H1 (cell line): ENCODE results near the gene UBE2O. TPM values are rescaled to one million over a fixed set of nuclear protein-coding genes. Genes with fewer than 3 reads are reported as not detected.

ENCODE experiments used
- CTCF ChIA-PET: fragments of 300-600 bp; sonication (Branson Sonifier 250); formaldehyde crosslinking; loops from one replicate; lab custom pipeline; 2021; ENCODE audit not compliant: partially characterized antibody; lab: Charles Lee
- POLR2A ChIA-PET: fragments of 300-600 bp; sonication (Branson Sonifier 250); formaldehyde crosslinking; loops from one replicate; lab custom pipeline; 2021; ENCODE audit warnings: inconsistent platforms; ENCODE audit not compliant: partially characterized antibody; lab: Charles Lee
- DNase-seq, 2 experiments: peaks; one replicate each; pipeline versions ENCODE4 v3.0.0 to v3.0.0-alpha.2; 2010 to 2022; ENCODE audit warnings: low spot score in 2 of 2, low read depth in 1 of 2, mixed read lengths in 1 of 2
- FAIRE-seq: peaks from 2 replicates; lab custom pipeline; 2011; peaks lifted over from hg19 to GRCh38; lab: Jason Lieb, UNC
- H2AFZ ChIP-seq: 2 replicates; pipeline ENCODE4 v1.8.1; 2012; ENCODE audit warnings: low read length, inconsistent platforms
- H2AK5ac ChIP-seq: 2 replicates; pipeline ENCODE4 v1.6.1; 2013; ENCODE audit warnings: low read depth, low read length
- H2BK120ac ChIP-seq: replicated peaks from 2 replicates; pipeline ENCODE3; 2013; ENCODE audit warnings: low read depth, low read length, inconsistent platforms
- H2BK12ac ChIP-seq: 2 replicates; pipeline ENCODE4 v1.6.1; 2013; ENCODE audit warnings: low read depth, low read length
- H2BK15ac ChIP-seq: 2 replicates; pipeline ENCODE4 v1.6.1; 2013; ENCODE audit warnings: low read length
- H2BK20ac ChIP-seq: 2 replicates; pipeline ENCODE4 v1.6.1; 2013; ENCODE audit warnings: low read length
- H2BK5ac ChIP-seq: 2 replicates; pipeline ENCODE4 v1.6.1; 2013; ENCODE audit warnings: low read depth, low read length
- H3K14ac ChIP-seq: 2 replicates; pipeline ENCODE4 v1.6.1; 2013; ENCODE audit warnings: inconsistent platforms; ENCODE audit not compliant: insufficient read length
- H3K18ac ChIP-seq: 2 replicates; pipeline ENCODE4 v1.6.1; 2013; ENCODE audit warnings: low read length; ENCODE audit errors: extremely low read depth
- H3K23ac ChIP-seq: 2 replicates; pipeline ENCODE4 v1.6.1; 2013; ENCODE audit warnings: inconsistent platforms; ENCODE audit not compliant: insufficient read length
- H3K23me2 ChIP-seq: 2 replicates; pipeline ENCODE4 v1.6.1; 2013; ENCODE audit warnings: low read depth, low read length
- H3K27ac ChIP-seq: 2 replicates; pipeline ENCODE4 v1.6.1; 2011; ENCODE audit warnings: low read depth, low read length, inconsistent platforms
- H3K27me3 ChIP-seq, 4 experiments: replicated peaks in 1 of 4; 1 replicate in 1 of 4; 2 replicates in 3 of 4; pipeline versions ENCODE4 v1.6.1 to v1.8.1; 2011 to 2013; ENCODE audit warnings: low read length in 3 of 4, mild to moderate bottlenecking in 3 of 4, inconsistent platforms in 2 of 4, mixed read lengths in 2 of 4, moderate library complexity in 1 of 4; ENCODE audit not compliant: control insufficient read depth in 3 of 4, insufficient read depth in 3 of 4; ENCODE audit errors: extremely low read depth in 1 of 4
- H3K36me3 ChIP-seq, 4 experiments: 2 replicates each; pipeline versions ENCODE4 v1.6.1 to v1.8.1; 2011 to 2013; ENCODE audit warnings: mild to moderate bottlenecking in 4 of 4, low read length in 3 of 4, moderate library complexity in 2 of 4, control low read depth in 1 of 4, inconsistent platforms in 1 of 4; ENCODE audit not compliant: insufficient read depth in 4 of 4, control insufficient read depth in 2 of 4
- H3K4ac ChIP-seq: replicated peaks from 2 replicates; pipeline ENCODE3; 2013; ENCODE audit warnings: low read length, low read depth, mixed read lengths, inconsistent platforms; ENCODE audit not compliant: insufficient read length
- H3K4me1 ChIP-seq, 4 experiments: replicated peaks in 1 of 4; 1 replicate in 1 of 4; 2 replicates in 3 of 4; pipeline versions ENCODE4 v1.6.1 to v1.8.1; 2011 to 2013; ENCODE audit warnings: low read length in 3 of 4, inconsistent platforms in 2 of 4, mixed read lengths in 1 of 4; ENCODE audit not compliant: insufficient read depth in 4 of 4, control insufficient read depth in 3 of 4
- H3K4me2 ChIP-seq, 2 experiments: 2 replicates each; pipeline versions ENCODE4 v1.6.1 to v1.8.1; 2011 to 2013; ENCODE audit warnings: low read depth in 2 of 2, low read length in 2 of 2, control low read depth in 1 of 2, inconsistent platforms in 1 of 2, mild to moderate bottlenecking in 1 of 2; ENCODE audit not compliant: insufficient read depth in 1 of 2
- H3K4me3 ChIP-seq, 4 experiments: fragments of 200-600, 300-600 bp in 1 of 4; sonication (generic), shearing (Covaris generic), sonication (Bioruptor Twin) in 1 of 4; 2 replicates each; pipeline versions ENCODE4 v1.5.1 to v1.8.1; 2011 to 2016; ENCODE audit warnings: low read length in 4 of 4, low read depth in 3 of 4, control low read depth in 2 of 4, inconsistent platforms in 2 of 4, mild to moderate bottlenecking in 2 of 4, mixed read lengths in 1 of 4, moderate library complexity in 1 of 4; ENCODE audit not compliant: insufficient read depth in 2 of 4; ENCODE audit errors: extremely low read depth in 1 of 4
- H3K56ac ChIP-seq: replicated peaks from 2 replicates; pipeline ENCODE3; 2013; ENCODE audit warnings: low read depth, mild to moderate bottlenecking, mixed read lengths, low read length, inconsistent platforms; ENCODE audit not compliant: insufficient read length
- H3K79me1 ChIP-seq: 2 replicates; pipeline ENCODE4 v1.6.1; 2013; ENCODE audit warnings: low read depth, low read length, control low read depth
- H3K79me2 ChIP-seq, 2 experiments: 2 replicates each; pipeline versions ENCODE4 v1.6.1 to v1.8.1; 2012 to 2013; ENCODE audit warnings: low read length in 2 of 2, mild to moderate bottlenecking in 2 of 2, inconsistent platforms in 1 of 2; ENCODE audit not compliant: insufficient read depth in 2 of 2, control insufficient read depth in 1 of 2
- H3K9ac ChIP-seq, 4 experiments: replicated peaks in 1 of 4; 1 replicate in 1 of 4; 2 replicates in 3 of 4; pipeline versions ENCODE4 v1.6.1 to v1.8.1; 2011 to 2013; ENCODE audit warnings: low read depth in 3 of 4, low read length in 3 of 4, control low read depth in 2 of 4, mild to moderate bottlenecking in 2 of 4, moderate library complexity in 2 of 4, inconsistent platforms in 1 of 4; ENCODE audit errors: extremely low read depth in 1 of 4
- H3K9me3 ChIP-seq, 2 experiments: 2 replicates each; pipeline versions ENCODE4 v1.6.1 to v1.8.1; 2012 to 2013; ENCODE audit warnings: mild to moderate bottlenecking in 2 of 2, moderate library complexity in 2 of 2, control low read depth in 1 of 2, inconsistent platforms in 1 of 2, low read depth in 1 of 2, low read length in 1 of 2, mixed read lengths in 1 of 2; ENCODE audit not compliant: insufficient read depth in 2 of 2
- H4K20me1 ChIP-seq, 2 experiments: replicated peaks in 1 of 2; 2 replicates each; pipeline versions ENCODE3 to v1.8.1; 2011 to 2013; ENCODE audit warnings: inconsistent platforms in 2 of 2, low read length in 2 of 2, mild to moderate bottlenecking in 1 of 2; ENCODE audit not compliant: insufficient read depth in 2 of 2, control insufficient read depth in 1 of 2
- H4K5ac ChIP-seq: 2 replicates; pipeline ENCODE4 v1.6.1; 2013; ENCODE audit warnings: low read length, low read depth, mixed read lengths, inconsistent platforms; ENCODE audit not compliant: insufficient read length
- H4K8ac ChIP-seq: 2 replicates; pipeline ENCODE4 v1.8.0; 2013; ENCODE audit warnings: mild to moderate bottlenecking, moderate library complexity, low read length, inconsistent platforms; ENCODE audit not compliant: insufficient read depth; ENCODE audit errors: extremely low read depth
- H4K91ac ChIP-seq: replicated peaks from 2 replicates; pipeline ENCODE3; 2013; ENCODE audit warnings: low read length, mixed read lengths, inconsistent platforms; ENCODE audit not compliant: insufficient read length
- CREB1 ChIP-seq: IDR thresholded peaks from 2 replicates; pipeline ENCODE4 v1.6.1; 2012; ENCODE audit warnings: inconsistent platforms
- KDM1A ChIP-seq: fragments of 200-600, 300-600 bp; sonication (generic); IDR thresholded peaks from 2 replicates; pipeline ENCODE4 v1.7.1; 2016; ENCODE audit warnings: mild to moderate bottlenecking, low read length, borderline replicate concordance
- NANOG ChIP-seq: IDR thresholded peaks from 2 replicates; pipeline ENCODE4 v1.6.1; 2011; ENCODE audit warnings: low read length, low read depth, mild to moderate bottlenecking, inconsistent platforms; ENCODE audit not compliant: insufficient read depth, poor library complexity, severe bottlenecking
- RAD21 ChIP-seq, 2 experiments: IDR thresholded peaks in 1 of 2; conservative IDR thresholded peaks in 1 of 2; 2 replicates each; pipeline ENCODE4 v1.6.1; 2011; ENCODE audit warnings: low read depth in 2 of 2, low read length in 2 of 2, improper control_type of control experiment in 1 of 2, inconsistent platforms in 1 of 2, mild to moderate bottlenecking in 1 of 2, moderate library complexity in 1 of 2
- WGBS, 2 experiments: shearing (Covaris generic) in 1 of 2; methylation state at CpG; one replicate each; pipeline versions ENCODE4 v1.1.6 to v1.1.7; 2013 to 2015; ENCODE audit warnings: low lambda C conversion rate in 2 of 2, mixed read lengths in 2 of 2, inconsistent platforms in 1 of 2, low coverage in 1 of 2, missing lambda C conversion rate in 1 of 2; ENCODE audit not compliant: insufficient replicate concordance in 2 of 2, insufficient coverage in 1 of 2, insufficient read length in 1 of 2; ENCODE audit errors: extremely low coverage in 1 of 2, missing lambda C conversion rate in 1 of 2; 5-methylcytosine and 5-hydroxymethylcytosine counted together
- polyA plus RNA-seq, 7 experiments: library from polyadenylated mRNA; depleted of rRNA in 3 of 7; stranded (reverse) in 5 of 7; unstranded in 2 of 7; fragments of >200 nt in 5 of 7; fragments of 200-250 nt in 2 of 7; gene quantifications; 1 replicate in 5 of 7; 2 replicates in 1 of 7; 4 replicates in 1 of 7; pipeline versions ENCODE4 v1.2.1 to v1.2.3, GENCODE V29; 2011 to 2013; ENCODE audit warnings: missing spikeins in 2 of 7, mixed read lengths in 2 of 7
- total RNA-seq: library from RNA; stranded (reverse); fragmentation: NEBNext Ultra II Directional; extraction: Animal tissue kit (Norgen Biotek cat#: 25700); gene quantifications from 2 replicates; pipeline ENCODE4 v1.2.1, GENCODE V29; 2021
- TF ChIP-seq, protein P1 (sequence below), 3 experiments: IDR thresholded peaks; 1 replicate in 2 of 3; 2 replicates in 1 of 3; pipeline versions ENCODE4 v1.5.1 to v1.6.1; 2011; ENCODE audit warnings: low read length in 3 of 3, mild to moderate bottlenecking in 3 of 3, inconsistent platforms in 2 of 3, low read depth in 1 of 3, moderate library complexity in 1 of 3; ENCODE audit not compliant: insufficient read depth in 1 of 3; ENCODE audit errors: control extremely low read depth in 1 of 3

UBE2O gene
- total and polyA plus RNA-seq, 2 of the 8 experiments (the other 6 are each of a cell fraction or from before 2014, with no cell fraction given), result 24.4 to 63.0 TPM

DNA sequence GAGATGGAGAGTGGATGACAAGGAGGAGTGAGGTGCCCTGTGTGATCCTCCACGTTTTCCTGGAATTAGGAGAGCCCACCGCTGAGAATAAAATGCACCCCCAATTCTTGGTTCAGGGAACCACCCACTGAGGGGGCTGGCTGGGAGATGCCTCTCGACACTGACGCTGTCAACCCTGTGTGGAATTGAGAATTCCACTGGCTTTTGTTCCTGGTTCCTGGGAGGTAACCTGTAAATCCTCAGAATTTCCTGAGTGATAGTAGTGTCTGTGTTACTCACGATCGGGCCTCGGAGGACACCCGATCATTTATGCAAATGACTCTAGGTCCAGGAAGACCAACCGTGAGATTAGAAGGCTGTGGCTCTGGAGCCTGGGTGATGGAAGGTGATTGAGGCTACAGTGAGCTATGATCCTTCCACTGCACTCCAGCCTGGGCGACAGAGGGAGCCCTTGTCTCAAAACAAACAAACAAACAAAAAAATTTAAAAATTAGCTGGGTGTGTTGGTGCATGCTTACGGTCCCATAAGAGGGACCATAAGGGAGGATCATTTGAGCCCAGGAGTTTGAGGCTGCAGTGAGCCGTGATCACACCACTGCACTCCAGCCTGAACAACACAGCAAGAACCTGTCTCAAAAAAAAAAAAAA, 87.6 kb downstream of the UBE2O start:
- no peaks in the 10 kb centered on the region for H3K79me2 ChIP-seq
- no peak overlapping the region for H3K56ac ChIP-seq
- H3K36me3 ChIP-seq, result no peaks in the 10 kb centered on the region
- H2BK20ac ChIP-seq, result no peak overlapping the region
- H2BK120ac ChIP-seq, result no peak overlapping the region
- no peak overlapping the region for H3K4me3 ChIP-seq
- H3K9ac ChIP-seq, result no peak overlapping the region
- H3K79me1 ChIP-seq, result no peaks in the 10 kb centered on the region
- H3K4me2 ChIP-seq, result no peak overlapping the region
- no peak for FAIRE-seq
- H3K9me3 ChIP-seq, result no peaks in the 10 kb centered on the region
- H3K18ac ChIP-seq, result no peak overlapping the region
- H3K27me3 ChIP-seq, result no peaks in the 10 kb centered on the region
- POLR2A ChIA-PET, result interaction anchor here (0.7 to 3.0 kb wide), 4 partner anchors 19 to 34 kb away, joined by 3 to 9 read pairs (median 3); no protein-coding TSS in a partner anchor
- no peak overlapping the region for H3K4ac ChIP-seq
- H4K5ac ChIP-seq, result no peak overlapping the region
- H3K27ac ChIP-seq, result no peak overlapping the region
- peaks cover 0 to 4% (median 3%) of the 10 kb centered on the region in 4 experiments; a peak in 3 of 7 replicates for H3K4me1 ChIP-seq
- H4K8ac ChIP-seq, result no peak overlapping the region
- TF ChIP-seq, protein P1, sequence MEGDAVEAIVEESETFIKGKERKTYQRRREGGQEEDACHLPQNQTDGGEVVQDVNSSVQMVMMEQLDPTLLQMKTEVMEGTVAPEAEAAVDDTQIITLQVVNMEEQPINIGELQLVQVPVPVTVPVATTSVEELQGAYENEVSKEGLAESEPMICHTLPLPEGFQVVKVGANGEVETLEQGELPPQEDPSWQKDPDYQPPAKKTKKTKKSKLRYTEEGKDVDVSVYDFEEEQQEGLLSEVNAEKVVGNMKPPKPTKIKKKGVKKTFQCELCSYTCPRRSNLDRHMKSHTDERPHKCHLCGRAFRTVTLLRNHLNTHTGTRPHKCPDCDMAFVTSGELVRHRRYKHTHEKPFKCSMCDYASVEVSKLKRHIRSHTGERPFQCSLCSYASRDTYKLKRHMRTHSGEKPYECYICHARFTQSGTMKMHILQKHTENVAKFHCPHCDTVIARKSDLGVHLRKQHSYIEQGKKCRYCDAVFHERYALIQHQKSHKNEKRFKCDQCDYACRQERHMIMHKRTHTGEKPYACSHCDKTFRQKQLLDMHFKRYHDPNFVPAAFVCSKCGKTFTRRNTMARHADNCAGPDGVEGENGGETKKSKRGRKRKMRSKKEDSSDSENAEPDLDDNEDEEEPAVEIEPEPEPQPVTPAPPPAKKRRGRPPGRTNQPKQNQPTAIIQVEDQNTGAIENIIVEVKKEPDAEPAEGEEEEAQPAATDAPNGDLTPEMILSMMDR (IDR thresholded peaks at IDR 0.05; ENCODE audit: control extremely low read depth in 1 of 3, insufficient read depth in 1 of 3, low read depth in 1 of 3, low read length in 3 of 3), result peak; percentile 46 to 58 (median 57)
- TF ChIP-seq KDM1A, result no peak
- no peak for TF ChIP-seq CREB1
- TF ChIP-seq RAD21 (IDR thresholded peaks at IDR 0.05 in 1 of 2, conservative IDR thresholded peaks at IDR 0.05 in 1 of 2; ENCODE audit: low read depth in 2 of 2, low read length in 2 of 2), result peak; percentile 40 to 55
- no peak for TF ChIP-seq NANOG
- TF ChIP-seq, all 59 proteins: peak for 2
- Histone ChIP-seq H3K14ac (no peak overlapping the region), H3K23ac (no peak overlapping the region), H2AFZ (no peak overlapping the region), H3K23me2 (no peaks in the 10 kb centered on the region), H2AK5ac (no peak overlapping the region), H2BK15ac (no peak overlapping the region), H4K20me1 (no peaks in the 10 kb centered on the region), H2BK12ac (no peak overlapping the region), H4K91ac (no peak overlapping the region), H2BK5ac (no peak overlapping the region)
- WGBS, 2 experiments, result 71% methylated on average over 12 of the region's 12 CpGs; no CpG with 5 or more reads in 1 of the 2 experiments
- CTCF ChIA-PET, result interaction anchor here (0.6 to 29.3 kb wide), 24 partner anchors 8 to 637 kb away, joined by 3 to 635 read pairs (median 4); partner anchors contain the start of genes PRPSAP1, QRICH2 and SPHK1
- peak in 1 of 2 experiments; percentile 50 for DNase-seq
